GM23338 (cell line): ENCODE measurements around the gene PIGU. TPM values are rescaled to one million over a fixed set of nuclear protein-coding genes. Genes with fewer than 3 reads are reported as not detected.
A peak's percentile ranks its signal among the peaks of the same experiment; 100 is the strongest.

Experiments used
- ATAC-seq: fragments of 200-7000 bp; cut with Tn5 transposase; 3 replicates; pipeline ENCODE4 v1.9.1; 2020
- DNase-seq: peaks from one replicate; pipeline ENCODE4 v3.0.0-alpha.2; 2015; ENCODE audit warnings: low spot score
- H2AFZ ChIP-seq: fragments of 200-600 bp; sonication (generic); 2 replicates; pipeline ENCODE4 v1.8.0; 2016; ENCODE audit warnings: antibody characterized with exemption, mild to moderate bottlenecking, moderate library complexity
- H3F3A ChIP-seq: fragments of 200-600 bp; sonication (generic); replicated peaks from 2 replicates; pipeline ENCODE4 v1.8.0; 2017; ENCODE audit warnings: antibody characterized with exemption, mixed run types, low read depth
- H3K27ac ChIP-seq: fragments of 200-600 bp; sonication (generic); 2 replicates; pipeline ENCODE4 v1.6.1; 2016; ENCODE audit warnings: low read depth
- H3K27me3 ChIP-seq: fragments of 200-600 bp; sonication (generic); 2 replicates; pipeline ENCODE4 v1.8.0; 2016; ENCODE audit warnings: mild to moderate bottlenecking, mixed run types, moderate library complexity; ENCODE audit not compliant: insufficient read depth
- H3K36me3 ChIP-seq: fragments of 200-600 bp; sonication (generic); 2 replicates; pipeline ENCODE4 v1.8.0; 2016; ENCODE audit warnings: mild to moderate bottlenecking; ENCODE audit not compliant: insufficient read depth
- H3K4me1 ChIP-seq: fragments of 200-600 bp; sonication (generic); 2 replicates; pipeline ENCODE4 v1.8.0; 2016; ENCODE audit warnings: mild to moderate bottlenecking, moderate library complexity; ENCODE audit not compliant: insufficient read depth
- H3K4me2 ChIP-seq: fragments of 200-600 bp; sonication (generic); 2 replicates; pipeline ENCODE4 v1.7.1; 2017; ENCODE audit warnings: mixed run types
- H3K4me3 ChIP-seq: fragments of 200-600 bp; sonication (generic); 2 replicates; pipeline ENCODE4 v1.6.1; 2016; ENCODE audit warnings: mixed run types
- H3K79me2 ChIP-seq: fragments of 200-600 bp; sonication (generic); replicated peaks from 2 replicates; pipeline ENCODE4 v1.8.0; 2017; ENCODE audit warnings: mild to moderate bottlenecking; ENCODE audit not compliant: insufficient read depth
- H3K9me2 ChIP-seq: fragments of 200-600 bp; sonication (generic); 2 replicates; pipeline ENCODE4 v1.8.0; 2017; ENCODE audit not compliant: insufficient read depth
- H4K20me1 ChIP-seq: fragments of 200-600 bp; sonication (generic); replicated peaks from 2 replicates; pipeline ENCODE4 v1.8.0; 2017; ENCODE audit warnings: mild to moderate bottlenecking; ENCODE audit not compliant: insufficient read depth
- H3K27ac Mint-ChIP-seq: 2 replicates; pipeline ENCODE4 v1.8.0; 2020; ENCODE audit warnings: inconsistent platforms, mild to moderate bottlenecking, moderate library complexity, mixed read lengths
- H3K27me3 Mint-ChIP-seq: 3 replicates; pipeline ENCODE4 v1.8.0; 2022; ENCODE audit warnings: low read depth, mild to moderate bottlenecking, moderate library complexity, mixed read lengths, inconsistent platforms; ENCODE audit not compliant: insufficient read depth, poor library complexity
- H3K36me3 Mint-ChIP-seq: 3 replicates; pipeline ENCODE4 v1.8.0; 2021; ENCODE audit warnings: low read depth, mild to moderate bottlenecking, inconsistent platforms, moderate library complexity, mixed read lengths
- H3K4me1 Mint-ChIP-seq: 3 replicates; pipeline ENCODE4 v1.8.0; 2020; ENCODE audit warnings: mild to moderate bottlenecking, inconsistent platforms, mixed read lengths
- H3K4me3 Mint-ChIP-seq: 3 replicates; pipeline ENCODE4 v1.8.0; 2021; ENCODE audit warnings: moderate library complexity, mild to moderate bottlenecking, inconsistent platforms, mixed read lengths
- H3K9me3 Mint-ChIP-seq: 3 replicates; pipeline ENCODE4 v1.8.0; 2020; ENCODE audit warnings: moderate library complexity, mild to moderate bottlenecking, inconsistent platforms, mixed read lengths
- CTCF ChIP-seq, 2 experiments: fragments of 200-600 bp in 1 of 2; sonication (generic) in 1 of 2; conservative IDR thresholded peaks; 2 replicates each; pipeline versions ENCODE4 v1.5.1 to v1.6.1; 2016 to 2017; ENCODE audit warnings: antibody characterized with exemption in 2 of 2, low read depth in 2 of 2, mild to moderate bottlenecking in 2 of 2, moderate library complexity in 1 of 2
- EZH2 ChIP-seq: fragments of 200-600 bp; sonication (generic); IDR thresholded peaks from one replicate; pipeline ENCODE4 v1.8.0; 2017; ENCODE audit warnings: antibody characterized with exemption, mild to moderate bottlenecking, low read depth; ENCODE audit not compliant: unreplicated experiment
- NANOG ChIP-seq: IDR thresholded peaks from 2 replicates; pipeline ENCODE4 v1.6.1; 2016; ENCODE audit warnings: antibody characterized with exemption, borderline replicate concordance
- STAT1 ChIP-seq: IDR thresholded peaks from one replicate; pipeline ENCODE4 v1.6.1; 2016; ENCODE audit warnings: antibody characterized with exemption; ENCODE audit not compliant: unreplicated experiment
- polyA plus RNA-seq: library from polyadenylated mRNA; unstranded; fragments of >200 nt; fragmentation: Nextera tagmentation; extraction: Ambion mirVana; gene quantifications from 2 replicates; pipeline ENCODE4 v1.2.1, GENCODE V29; 2016
- total RNA-seq: library from RNA; depleted of rRNA; stranded (reverse); fragments of >200 nt; shearing (Covaris generic); gene quantifications from 2 replicates; pipeline ENCODE4 v1.2.3, GENCODE V29; 2014
- TF ChIP-seq, protein P1 (sequence below): fragments of 250-450 bp; sonication (Bioruptor Pico); IDR thresholded peaks from 2 replicates; pipeline ENCODE4 v1.5.0; 2020; ENCODE audit warnings: mild to moderate bottlenecking, moderate library complexity

Gene PIGU
- total and polyA plus RNA-seq, 2 experiments from 2014 or later: 24.3 to 28.9 TPM

DNA sequence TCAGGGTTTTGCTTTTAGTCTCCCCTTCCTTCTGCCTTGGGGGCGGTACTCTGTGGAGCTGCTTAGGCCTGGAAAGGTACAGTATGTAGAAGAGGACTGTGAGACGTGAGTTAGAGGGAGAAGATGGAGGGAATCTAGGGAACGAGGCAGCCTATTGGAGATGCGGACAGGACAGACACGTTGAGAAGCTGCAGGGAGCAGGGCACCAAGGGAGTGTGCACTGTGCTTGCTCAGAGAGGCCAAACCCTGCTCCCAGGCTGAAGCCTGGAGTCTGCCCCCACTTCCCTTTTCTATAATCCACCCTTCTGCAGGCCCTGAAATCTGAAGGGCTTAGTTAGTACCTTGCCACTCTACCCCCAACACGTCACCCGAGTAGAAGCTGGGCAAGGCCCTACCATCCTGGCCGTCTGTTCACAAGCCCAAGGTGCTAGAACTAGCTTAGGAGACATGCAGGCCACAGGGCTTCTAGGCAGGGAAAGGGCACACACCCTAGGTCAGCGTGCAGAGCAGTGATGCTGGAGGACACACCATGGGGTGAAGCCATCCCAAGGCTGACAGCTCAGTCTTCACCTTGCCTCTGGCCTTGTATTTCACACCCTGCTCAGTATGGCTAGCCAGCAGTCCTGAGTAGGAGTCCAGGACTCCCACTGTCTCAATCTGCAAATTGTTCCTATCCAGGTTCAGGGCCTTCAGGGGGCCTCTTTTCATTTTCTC, 34.1 kb upstream of the PIGU start (continued):
- TF ChIP-seq, protein P1, sequence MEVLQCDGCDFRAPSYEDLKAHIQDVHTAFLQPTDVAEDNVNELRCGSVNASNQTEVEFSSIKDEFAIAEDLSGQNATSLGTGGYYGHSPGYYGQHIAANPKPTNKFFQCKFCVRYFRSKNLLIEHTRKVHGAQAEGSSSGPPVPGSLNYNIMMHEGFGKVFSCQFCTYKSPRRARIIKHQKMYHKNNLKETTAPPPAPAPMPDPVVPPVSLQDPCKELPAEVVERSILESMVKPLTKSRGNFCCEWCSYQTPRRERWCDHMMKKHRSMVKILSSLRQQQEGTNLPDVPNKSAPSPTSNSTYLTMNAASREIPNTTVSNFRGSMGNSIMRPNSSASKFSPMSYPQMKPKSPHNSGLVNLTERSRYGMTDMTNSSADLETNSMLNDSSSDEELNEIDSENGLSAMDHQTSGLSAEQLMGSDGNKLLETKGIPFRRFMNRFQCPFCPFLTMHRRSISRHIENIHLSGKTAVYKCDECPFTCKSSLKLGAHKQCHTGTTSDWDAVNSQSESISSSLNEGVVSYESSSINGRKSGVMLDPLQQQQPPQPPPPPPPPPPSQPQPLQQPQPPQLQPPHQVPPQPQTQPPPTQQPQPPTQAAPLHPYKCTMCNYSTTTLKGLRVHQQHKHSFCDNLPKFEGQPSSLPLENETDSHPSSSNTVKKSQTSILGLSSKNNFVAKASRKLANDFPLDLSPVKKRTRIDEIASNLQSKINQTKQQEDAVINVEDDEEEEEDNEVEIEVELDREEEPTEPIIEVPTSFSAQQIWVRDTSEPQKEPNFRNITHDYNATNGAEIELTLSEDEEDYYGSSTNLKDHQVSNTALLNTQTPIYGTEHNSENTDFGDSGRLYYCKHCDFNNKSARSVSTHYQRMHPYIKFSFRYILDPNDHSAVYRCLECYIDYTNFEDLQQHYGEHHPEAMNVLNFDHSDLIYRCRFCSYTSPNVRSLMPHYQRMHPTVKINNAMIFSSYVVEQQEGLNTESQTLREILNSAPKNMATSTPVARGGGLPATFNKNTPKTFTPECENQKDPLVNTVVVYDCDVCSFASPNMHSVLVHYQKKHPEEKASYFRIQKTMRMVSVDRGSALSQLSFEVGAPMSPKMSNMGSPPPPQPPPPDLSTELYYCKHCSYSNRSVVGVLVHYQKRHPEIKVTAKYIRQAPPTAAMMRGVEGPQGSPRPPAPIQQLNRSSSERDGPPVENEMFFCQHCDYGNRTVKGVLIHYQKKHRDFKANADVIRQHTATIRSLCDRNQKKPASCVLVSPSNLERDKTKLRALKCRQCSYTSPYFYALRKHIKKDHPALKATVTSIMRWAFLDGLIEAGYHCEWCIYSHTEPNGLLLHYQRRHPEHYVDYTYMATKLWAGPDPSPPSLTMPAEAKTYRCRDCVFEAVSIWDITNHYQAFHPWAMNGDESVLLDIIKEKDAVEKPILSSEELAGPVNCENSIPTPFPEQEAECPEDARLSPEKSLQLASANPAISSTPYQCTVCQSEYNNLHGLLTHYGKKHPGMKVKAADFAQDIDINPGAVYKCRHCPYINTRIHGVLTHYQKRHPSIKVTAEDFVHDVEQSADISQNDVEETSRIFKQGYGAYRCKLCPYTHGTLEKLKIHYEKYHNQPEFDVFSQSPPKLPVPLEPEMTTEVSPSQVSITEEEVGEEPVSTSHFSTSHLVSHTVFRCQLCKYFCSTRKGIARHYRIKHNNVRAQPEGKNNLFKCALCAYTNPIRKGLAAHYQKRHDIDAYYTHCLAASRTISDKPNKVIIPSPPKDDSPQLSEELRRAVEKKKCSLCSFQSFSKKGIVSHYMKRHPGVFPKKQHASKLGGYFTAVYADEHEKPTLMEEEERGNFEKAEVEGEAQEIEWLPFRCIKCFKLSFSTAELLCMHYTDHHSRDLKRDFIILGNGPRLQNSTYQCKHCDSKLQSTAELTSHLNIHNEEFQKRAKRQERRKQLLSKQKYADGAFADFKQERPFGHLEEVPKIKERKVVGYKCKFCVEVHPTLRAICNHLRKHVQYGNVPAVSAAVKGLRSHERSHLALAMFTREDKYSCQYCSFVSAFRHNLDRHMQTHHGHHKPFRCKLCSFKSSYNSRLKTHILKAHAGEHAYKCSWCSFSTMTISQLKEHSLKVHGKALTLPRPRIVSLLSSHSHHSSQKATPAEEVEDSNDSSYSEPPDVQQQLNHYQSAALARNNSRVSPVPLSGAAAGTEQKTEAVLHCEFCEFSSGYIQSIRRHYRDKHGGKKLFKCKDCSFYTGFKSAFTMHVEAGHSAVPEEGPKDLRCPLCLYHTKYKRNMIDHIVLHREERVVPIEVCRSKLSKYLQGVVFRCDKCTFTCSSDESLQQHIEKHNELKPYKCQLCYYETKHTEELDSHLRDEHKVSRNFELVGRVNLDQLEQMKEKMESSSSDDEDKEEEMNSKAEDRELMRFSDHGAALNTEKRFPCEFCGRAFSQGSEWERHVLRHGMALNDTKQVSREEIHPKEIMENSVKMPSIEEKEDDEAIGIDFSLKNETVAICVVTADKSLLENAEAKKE (CRISPR knock-in tag): no peak
- TF ChIP-seq CTCF (conservative IDR thresholded peaks at IDR 0.05; ENCODE audit: low read depth in 2 of 2) (no peak), NANOG (no peak), EZH2 (no peak)

GRCh38 chr20:34710568-34710839, 33.6 kb upstream of the PIGU start:
- DNase-seq (no peak), ATAC-seq (no peak)
- TF ChIP-seq STAT1 (no peak), NANOG (no peak)
- Mint-ChIP-seq H3K9me3 (no peaks in the 10 kb centered on the region; the same call in 2 of the 3 replicates), H3K27ac (no peak overlapping the region), H3K27me3 (peaks cover 33% of the 10 kb centered on the region), H3K36me3 (no peaks in the 10 kb centered on the region), H3K4me3 (peak overlapping the region; percentile 83), H3K4me1 (peaks cover 10% of the 10 kb centered on the region; the same call in 2 of the 3 replicates)
- Histone ChIP-seq H3K4me2 (peak overlapping the region; percentile 95), H3K27me3 (peaks cover 25% of the 10 kb centered on the region), H3K79me2 (no peaks in the 10 kb centered on the region), H3F3A (0 out of 2 replicates have a peak, but pooled peaks cover 5% of the 10 kb centered on the region), H3K36me3 (no peaks in the 10 kb centered on the region), H3K4me3 (peak overlapping the region; percentile 94), H2AFZ (peak overlapping the region; percentile 93), H3K4me1 (peaks cover 10% of the 10 kb centered on the region; the same call in 1 of the 2 replicates), H3K9me2 (no peaks in the 10 kb centered on the region), H3K27ac (no peak overlapping the region), H4K20me1 (no peaks in the 10 kb centered on the region)
